GM19035 (cell line): Measurements from ENCODE around the gene TRIM26.
"Not testable (repeated sequence)": the region's sequence is repeated elsewhere in the genome, so short reads cannot be mapped to it uniquely, and the experiment has no call there.

Source experiments
- ATAC-seq: cut with Tn5 transposase; IDR thresholded peaks from one replicate; pipeline ENCODE4 v1.9.1; 2021; ENCODE audit not compliant: unreplicated experiment

TRIM26 gene

GRCh38 chr6:30212865-30213666 lies at the start of gene TRIM26:
TRIM26 (minus strand) TSS chr6:30213406; CDS start chr6:30199103, 14,303 bp downstream.
- ATAC-seq: peak; percentile 77

GRCh38 chr6:30260036-30260504 lies 46.9 kb upstream of the TRIM26 start:
- peak; percentile 28 for ATAC-seq

- peak; percentile 84 for ATAC-seq
Measured at GRCh38 chr6:30259140-30260035, 46.2 kb upstream of the TRIM26 start.

- ATAC-seq: no peak
Measured at GRCh38 chr6:30258204-30258603, 45.0 kb upstream of the TRIM26 start.

GRCh38 chr6:30252417-30252816 lies 39.2 kb upstream of the TRIM26 start:
- ATAC-seq: not testable (repeated sequence)

GRCh38 chr6:30244560-30244959 lies 31.4 kb upstream of the TRIM26 start:
- ATAC-seq: no peak

- ATAC-seq: no peak
Measured at GRCh38 chr6:30238178-30238795, 25.1 kb upstream of the TRIM26 start.

- ATAC-seq: no peak
Measured at GRCh38 chr6:30234356-30234755, 21.1 kb upstream of the TRIM26 start.

GRCh38 chr6:30231067-30231466 lies 17.9 kb upstream of the TRIM26 start:
- ATAC-seq: no peak

- ATAC-seq: no peak
Measured at GRCh38 chr6:30227763-30228487, 14.7 kb upstream of the TRIM26 start.

GRCh38 chr6:30227242-30227722 lies 14.1 kb upstream of the TRIM26 start:
- ATAC-seq: no peak

GRCh38 chr6:30223339-30223738 lies 10.1 kb upstream of the TRIM26 start:
- ATAC-seq: no peak

- not testable (repeated sequence) for ATAC-seq
Measured at GRCh38 chr6:30221956-30222355, 8.8 kb upstream of the TRIM26 start.

- ATAC-seq: not testable (repeated sequence)
Measured at GRCh38 chr6:30221395-30221794, 8.2 kb upstream of the TRIM26 start.

GRCh38 chr6:30219244-30219643 lies 6.0 kb upstream of the TRIM26 start:
- ATAC-seq: no peak

- ATAC-seq: no peak
Measured at GRCh38 chr6:30216096-30216495, 2.9 kb upstream of the TRIM26 start.

- ATAC-seq: no peak
Measured at GRCh38 chr6:30214657-30214982, 1.4 kb upstream of the TRIM26 start.

GRCh38 chr6:30213957-30214656 lies 901 bp upstream of the TRIM26 start:
- peak; percentile 66 for ATAC-seq

GRCh38 chr6:30213667-30213956 lies 406 bp upstream of the TRIM26 start:
- no peak for ATAC-seq

- ATAC-seq: no peak
Measured at GRCh38 chr6:30211899-30212298, 1.3 kb downstream of the TRIM26 start.
